ENCODE data around the gene RNF208.
A peak's percentile ranks its signal among the peaks of the same experiment; 100 is the strongest.

The RNF208 gene

GRCh38 chr9:137191691-137192447, 30.2 kb downstream of the RNF208 start:
- DNase-seq (ENCODE audit: low read depth), result no peak

GRCh38 chr9:137191245-137191644, 30.8 kb downstream of the RNF208 start:
- DNase-seq (ENCODE audit: low read depth), result no peak

DNA sequence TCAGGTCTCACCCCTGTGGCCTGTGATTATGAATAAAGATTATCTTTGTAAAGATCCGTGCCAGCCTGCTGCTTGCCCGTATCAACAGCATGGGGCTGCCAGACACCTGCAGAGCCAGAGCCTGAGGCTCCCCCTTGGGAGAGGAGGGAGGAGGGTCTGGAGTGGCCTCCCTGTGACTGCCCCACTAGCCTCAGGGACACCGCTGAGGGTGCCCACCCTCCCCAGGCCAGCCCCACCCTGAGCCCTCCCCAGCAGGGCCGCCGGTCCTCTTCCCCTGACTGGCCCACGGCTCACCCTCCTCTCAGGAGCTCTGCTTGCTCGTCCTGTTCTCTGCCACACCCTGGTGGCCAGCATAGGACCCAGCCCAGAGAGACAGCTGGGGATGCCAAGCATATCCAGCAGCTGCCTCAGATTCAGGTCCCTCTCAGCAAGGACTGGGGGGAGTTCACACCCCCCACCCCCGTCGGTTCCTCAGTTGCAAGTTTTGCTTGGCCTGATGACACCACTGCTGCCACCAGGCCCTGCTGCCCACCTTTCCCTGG, 31.7 kb downstream of the RNF208 start:
- no peak for DNase-seq (ENCODE audit: low read depth)

GRCh38 chr9:137189297-137190295, 32.4 kb downstream of the RNF208 start:
- DNase-seq (ENCODE audit: low read depth), result no peak

DNA sequence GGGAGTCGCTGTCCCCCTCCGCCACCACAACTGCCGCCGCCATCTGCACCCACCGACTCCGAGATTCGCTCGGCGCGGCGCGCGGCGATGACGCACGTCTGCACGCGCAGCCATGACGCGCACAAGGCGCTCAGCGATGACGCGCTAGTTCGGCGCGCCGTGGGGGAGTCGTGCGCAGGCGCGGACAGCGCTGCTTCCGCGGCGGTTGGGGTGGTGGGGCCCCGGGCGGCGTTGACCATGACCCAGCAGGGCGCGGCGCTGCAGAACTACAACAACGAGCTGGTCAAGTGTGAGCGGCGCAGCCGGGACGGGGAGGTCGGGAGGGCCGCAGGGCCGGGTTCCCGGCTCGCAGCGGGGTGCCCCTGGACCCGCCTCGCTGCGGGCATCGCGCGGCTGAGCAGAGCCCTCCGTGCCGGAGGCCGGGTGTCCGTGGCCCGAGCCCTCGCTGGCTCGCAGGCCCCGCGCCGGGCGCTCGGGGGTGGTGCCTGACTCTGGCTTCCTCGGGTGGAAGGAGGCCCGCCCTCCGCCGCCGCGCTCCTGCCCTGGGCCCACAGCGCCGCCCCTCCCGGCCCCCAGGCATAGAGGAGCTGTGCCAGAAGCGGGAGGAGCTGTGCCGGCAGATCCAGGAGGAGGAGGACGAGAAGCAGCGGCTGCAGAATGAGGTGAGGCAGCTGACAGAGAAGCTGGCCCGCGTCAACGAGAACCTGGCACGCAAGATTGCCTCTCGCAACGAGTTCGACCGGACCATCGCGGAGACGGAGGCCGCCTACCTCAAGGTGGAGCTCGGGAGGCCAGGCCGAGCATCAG, 33.3 kb downstream of the RNF208 start, which contains the start of the genes ANAPC2 and SSNA1:
ANAPC2 (minus strand) TSS at position 71 of the 807 bp plus-strand sequence; CDS start at position 43, 28 bp downstream.
SSNA1 (plus strand) TSS at position 187 of the 807 bp plus-strand sequence; CDS start at position 238, 51 bp downstream.
- DNase-seq (ENCODE audit: low read depth), result peak; percentile 90

DNA sequence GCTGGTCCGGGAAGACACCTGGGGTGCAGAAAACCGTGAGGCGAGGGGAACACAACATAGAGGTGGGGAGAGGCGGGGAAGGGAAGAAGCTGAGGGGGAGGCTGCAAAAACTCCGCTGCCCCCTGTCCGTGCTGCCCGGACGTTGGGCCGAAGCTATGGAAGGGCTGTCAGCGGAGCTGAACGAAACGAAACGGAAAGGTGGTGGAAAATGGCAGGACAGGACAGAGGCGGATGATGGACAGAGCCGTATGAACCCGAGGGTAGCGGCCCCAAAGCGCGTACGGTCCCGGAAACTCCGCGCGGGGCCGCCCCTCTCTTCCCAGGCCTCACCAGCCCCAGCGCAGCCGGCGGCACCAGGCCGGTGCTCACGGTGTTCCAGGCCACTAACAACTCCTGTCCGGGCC, 34.0 kb downstream of the RNF208 start:
- DNase-seq (ENCODE audit: low read depth), result no peak

DNA sequence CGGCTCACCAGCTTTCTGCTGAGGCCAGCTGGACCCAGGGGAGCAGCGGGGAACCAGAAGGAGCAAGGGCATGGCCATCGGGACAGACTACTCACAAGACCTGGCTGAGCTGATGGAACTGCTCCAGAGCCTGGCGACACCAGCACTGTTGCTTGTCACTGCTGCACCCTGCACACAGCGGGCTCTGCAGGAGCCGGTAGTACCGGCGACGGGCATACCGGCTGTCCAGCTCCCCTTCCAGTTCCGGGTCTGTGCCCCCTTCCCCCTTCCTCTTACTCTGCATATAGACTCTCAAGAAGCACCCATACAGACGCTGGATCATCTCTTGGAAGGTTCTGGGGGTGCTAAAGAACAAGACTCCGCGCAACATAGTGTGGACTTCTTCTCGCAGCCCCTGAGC, 34.7 kb downstream of the RNF208 start:
- no peak for DNase-seq (ENCODE audit: low read depth)

DNA sequence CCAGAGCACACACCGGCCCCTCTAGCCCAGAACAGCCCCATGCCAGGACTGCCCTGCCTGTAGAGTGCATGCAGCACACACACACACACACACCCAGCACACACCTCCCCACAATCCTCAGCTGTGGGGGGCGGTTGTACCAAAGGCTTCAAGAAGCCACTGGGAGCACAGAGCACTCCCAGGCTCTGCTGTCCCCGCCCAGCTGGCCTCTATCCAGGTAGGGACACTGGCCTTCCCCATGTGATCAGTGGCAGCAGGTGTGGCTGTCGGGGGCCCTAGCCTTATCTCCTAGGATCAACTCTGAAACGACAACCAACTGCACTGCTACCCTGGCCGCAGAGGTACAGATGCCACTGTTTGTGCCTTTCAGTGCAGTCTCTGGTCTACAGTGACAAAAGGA, 35.7 kb downstream of the RNF208 start:
- DNase-seq (ENCODE audit: low read depth), result no peak

DNA sequence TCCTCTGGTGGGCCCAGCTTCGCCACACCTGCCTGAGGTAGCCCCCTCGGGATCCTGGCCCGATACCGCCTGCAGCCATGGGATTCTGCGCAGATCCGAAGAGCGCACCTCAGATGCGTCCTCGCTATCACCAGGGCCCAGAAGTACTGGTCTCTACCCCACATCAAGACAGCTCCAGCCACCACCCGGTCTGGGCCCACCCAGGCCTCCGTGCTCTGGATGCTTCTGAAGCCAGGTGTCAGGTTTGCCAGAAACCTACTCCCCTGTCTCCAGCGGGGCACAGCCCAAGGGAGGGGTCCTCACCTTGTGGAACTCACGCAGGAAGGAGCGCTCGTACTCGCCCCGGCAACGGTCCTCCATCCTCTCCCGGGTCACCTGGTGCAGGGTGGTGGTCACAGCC, 36.1 kb downstream of the RNF208 start:
- DNase-seq (ENCODE audit: low read depth), result no peak

DNA sequence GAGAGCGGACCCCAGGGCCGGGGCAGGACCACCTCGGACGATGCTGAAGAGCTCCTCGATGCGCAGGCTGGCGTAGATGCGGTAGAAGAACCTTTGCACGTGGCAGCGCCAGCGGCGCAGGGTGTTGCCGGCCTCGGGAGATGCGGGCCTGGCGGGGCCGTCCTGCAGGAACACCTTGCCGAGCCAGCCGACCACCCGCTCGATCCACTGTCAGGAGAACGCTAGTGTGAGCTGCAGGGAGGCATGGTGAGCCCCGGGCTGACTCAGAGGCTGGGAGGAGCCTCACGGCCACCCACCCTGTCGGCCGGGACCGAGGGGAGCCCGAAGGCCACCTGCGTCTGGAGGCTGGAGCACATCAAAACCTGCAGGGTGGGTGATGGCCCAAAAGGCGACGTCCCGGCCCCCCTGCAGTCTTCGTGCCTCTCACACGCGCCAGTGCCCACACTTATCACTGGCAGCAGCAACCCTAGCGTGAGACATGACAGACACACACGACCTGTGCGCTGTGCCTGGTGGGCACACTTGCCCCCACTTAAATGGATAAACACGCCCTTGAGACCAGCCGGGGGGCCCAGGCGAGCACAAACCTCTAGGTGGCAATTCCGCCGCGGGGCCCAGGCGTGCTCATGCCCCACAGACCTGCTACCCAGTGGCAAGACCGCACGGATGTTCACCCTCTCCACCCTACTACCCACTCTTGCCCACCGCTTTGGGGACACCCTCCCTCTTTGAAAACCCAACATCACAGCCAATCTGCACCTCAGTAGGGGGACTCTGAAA, 37.0 kb downstream of the RNF208 start:
- no peak for DNase-seq (ENCODE audit: low read depth)

GRCh38 chr9:137183980-137184595, 38.0 kb downstream of the RNF208 start:
- no peak for DNase-seq (ENCODE audit: low read depth)

DNA sequence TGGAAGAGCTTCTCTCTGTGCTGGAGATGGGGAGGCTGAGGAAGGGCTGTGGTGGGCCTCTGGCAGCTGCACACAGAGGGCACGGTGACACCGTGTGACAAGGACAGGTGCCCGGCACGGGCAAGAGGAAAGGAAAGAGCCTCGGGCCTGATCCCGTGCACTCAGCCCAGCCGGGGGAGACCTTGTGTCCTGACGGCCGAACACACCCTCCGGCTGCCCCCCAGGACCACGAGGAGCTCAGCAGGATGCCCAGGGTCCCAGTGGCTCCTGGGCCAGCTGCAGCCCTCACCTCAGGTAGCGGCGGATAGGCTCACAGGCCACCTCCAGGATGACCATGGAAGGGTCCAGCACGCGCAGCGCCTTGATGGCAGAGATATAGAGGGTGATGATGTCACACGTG, 39.2 kb downstream of the RNF208 start:
- no peak for DNase-seq (ENCODE audit: low read depth)

DNA sequence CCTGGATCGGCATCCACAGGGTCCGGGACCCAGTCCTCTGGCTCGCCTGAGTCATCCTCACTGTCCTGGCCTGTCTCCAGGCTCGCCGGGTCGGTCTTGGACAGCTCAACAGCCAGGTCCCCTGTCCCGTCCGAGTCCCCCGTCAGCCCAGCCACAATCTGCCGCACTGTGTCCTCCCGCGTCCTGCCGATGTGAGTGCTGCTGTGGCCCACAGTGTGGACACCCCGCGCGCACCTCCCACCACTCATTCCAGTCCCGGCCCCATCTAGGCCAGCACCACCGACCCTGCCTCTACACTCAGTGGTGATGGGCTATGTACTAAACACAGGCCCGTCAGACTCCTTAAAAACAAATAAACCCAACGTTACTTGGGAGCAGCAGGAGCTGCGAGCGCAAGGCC, 40.4 kb downstream of the RNF208 start:
- DNase-seq (ENCODE audit: low read depth), result no peak

DNA sequence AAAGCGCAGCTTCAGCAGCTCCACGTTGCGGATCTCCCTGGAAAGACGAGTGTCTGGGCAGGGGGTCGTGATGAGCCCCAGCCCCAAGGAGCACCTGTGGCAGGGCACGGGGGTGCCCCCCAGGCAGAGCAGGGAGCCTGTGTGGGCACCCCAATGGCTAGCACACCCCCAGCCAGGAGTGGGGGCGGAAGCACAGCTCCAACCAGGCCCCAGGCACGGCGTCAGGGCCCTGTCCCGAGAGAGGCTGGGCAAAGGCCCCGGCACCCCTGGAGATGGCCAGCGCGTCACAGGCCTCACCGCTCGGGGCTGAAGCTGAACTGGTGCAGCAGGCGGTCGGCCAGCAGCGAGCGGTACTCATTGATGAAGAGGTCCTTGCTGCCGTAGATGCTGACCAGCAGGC, 41.5 kb downstream of the RNF208 start:
- DNase-seq (ENCODE audit: low read depth), result no peak

GRCh38 chr9:137179761-137180160, 42.3 kb downstream of the RNF208 start:
- no peak for DNase-seq (ENCODE audit: low read depth)

DNA sequence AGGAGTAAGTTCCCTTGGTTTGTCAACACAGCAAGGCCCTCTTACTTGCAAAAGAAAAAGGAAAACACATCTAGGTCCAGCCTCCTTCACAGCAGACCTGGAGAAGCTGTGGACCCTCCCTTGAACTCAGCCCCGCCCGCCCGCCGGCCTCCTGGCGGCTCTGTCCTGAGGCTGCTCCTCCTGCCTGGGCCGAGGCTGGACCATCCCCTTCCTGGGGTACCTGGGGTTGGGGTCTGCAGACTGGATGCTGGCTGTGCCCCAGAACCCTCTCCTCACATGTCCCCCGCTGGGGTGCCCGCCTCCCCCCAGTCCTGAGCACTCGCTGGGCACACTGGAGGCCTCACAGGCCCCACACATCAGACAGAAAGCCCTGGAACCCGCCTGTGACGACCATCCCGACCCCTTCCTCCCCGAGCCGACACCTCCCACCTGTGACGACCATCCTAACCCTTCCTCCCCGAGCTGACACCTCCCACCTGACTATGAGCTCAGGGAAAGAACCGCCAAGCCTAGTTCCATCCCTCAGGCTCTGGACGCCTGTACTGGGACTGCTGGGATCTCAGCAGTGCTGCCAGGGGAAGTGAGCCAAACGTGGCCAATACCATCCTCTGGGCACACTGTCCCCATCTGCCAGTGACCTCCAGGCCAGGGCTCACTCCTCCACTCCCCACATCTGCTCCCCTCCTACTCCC, 43.0 kb downstream of the RNF208 start:
- no peak for DNase-seq (ENCODE audit: low read depth)

GRCh38 chr9:137178201-137178938, 43.7 kb downstream of the RNF208 start:
- DNase-seq (ENCODE audit: low read depth), result no peak

GRCh38 chr9:137176302-137177182, 45.5 kb downstream of the RNF208 start:
- no peak for DNase-seq (ENCODE audit: low read depth)

Measured in stimulated activated CD8-positive, alpha-beta memory T cell treated with anti-CD3 and anti-CD28 coated beads, Interleukin-4, amount 100 ng/mL, for 24 hours (primary cell).